ENCODE data around the gene ESRRA.

ESRRA gene

DNA sequence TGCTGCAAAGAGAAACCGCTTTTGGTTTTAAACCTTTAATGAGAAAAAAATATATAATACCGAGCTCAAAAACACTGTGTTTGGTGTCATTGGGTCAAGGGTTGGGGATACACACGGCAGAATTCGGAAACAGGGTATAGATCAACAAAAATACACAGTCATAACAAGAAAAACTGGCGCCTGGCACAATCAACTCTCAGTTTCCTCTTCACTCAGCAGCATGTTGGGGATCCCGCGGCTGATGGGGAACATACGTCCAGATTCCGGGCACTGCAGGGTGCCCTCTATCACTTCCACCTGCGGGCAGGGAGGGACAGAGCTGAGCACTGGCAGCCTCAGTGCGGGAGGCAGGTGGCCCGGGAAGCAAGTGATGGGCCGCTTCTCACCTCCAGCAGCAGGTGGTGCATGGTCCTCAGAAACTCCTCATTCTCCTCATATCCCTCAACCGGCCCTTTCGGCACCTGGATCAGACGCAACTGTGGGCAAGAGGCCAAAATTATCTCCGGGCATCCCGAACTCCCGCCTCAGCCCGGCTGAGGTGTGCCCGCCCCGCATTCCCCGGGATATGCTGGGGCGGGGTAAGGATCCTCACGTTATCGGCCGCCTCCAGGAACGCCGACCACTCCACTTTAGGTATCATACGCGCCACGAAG, 11.5 kb downstream of the ESRRA start:
- H2BK12ac ChIP-seq (ENCODE audit: low read length in 2 of 2) = peak overlapping the region in 1 of 2 experiments; percentile 23
- peak overlapping the region; percentile 98 for H3K9ac ChIP-seq (ENCODE audit: low read length)
- H2BK120ac ChIP-seq (ENCODE audit: low read depth, low read length) = peak overlapping the region; percentile 44
- peak overlapping the region; percentile 73 for H4K91ac ChIP-seq (ENCODE audit: low read length)
- peak overlapping the region; percentile 12 to 61 for H3K23ac ChIP-seq (ENCODE audit: low read length in 2 of 2)
- peak overlapping the region; percentile 95 for H4K8ac ChIP-seq (ENCODE audit: low read length)
- peaks cover 36 to 52% of the 10 kb centered on the region in 2 experiments for H3K36me3 ChIP-seq (ENCODE audit: control insufficient read depth in 1 of 2, insufficient read depth in 2 of 2, low read depth in 1 of 2, low read length in 2 of 2)
- DNase-seq = no peak
- H3K27ac ChIP-seq (ENCODE audit: low read length, poor library complexity, severe bottlenecking) = peak overlapping the region; percentile 91
- H3K14ac ChIP-seq (ENCODE audit: low read length in 2 of 2) = peak overlapping the region in 1 of 2 experiments; percentile 95
- peak overlapping the region; percentile 78 for H2AFZ ChIP-seq (ENCODE audit: low read depth, low read length)
- no peak overlapping the region for H2AK5ac ChIP-seq (ENCODE audit: low read length, severe bottlenecking)
- H3K79me1 ChIP-seq (replicated peaks; ENCODE audit: low read length, poor library complexity, severe bottlenecking) = peaks cover 36% of the 10 kb centered on the region
- H3K4me2 ChIP-seq (ENCODE audit: low read length, poor library complexity, severe bottlenecking) = peak overlapping the region; percentile 51
- H2BK15ac ChIP-seq (ENCODE audit: low read depth, poor library complexity, severe bottlenecking) = no peak overlapping the region
- no peaks in the 10 kb centered on the region for H3K9me3 ChIP-seq (ENCODE audit: control insufficient read depth, low read length)
- peaks cover 22% of the 10 kb centered on the region for H3K4me1 ChIP-seq (ENCODE audit: control insufficient read depth, insufficient read depth, low read depth, low read length)
- peak overlapping the region; percentile 84 to 90 for H3K4ac ChIP-seq (ENCODE audit: low read depth in 1 of 2, low read length in 2 of 2)
- 8% methylated on average over 30 of the region's 32 CpGs for WGBS
- H2BK5ac ChIP-seq (ENCODE audit: low read depth, low read length, poor library complexity, severe bottlenecking) = peak overlapping the region; percentile 93
- peak overlapping the region; percentile 89 to 92 for H3K4me3 ChIP-seq (ENCODE audit: insufficient read depth in 1 of 2, low read depth in 1 of 2, low read length in 2 of 2)
- peak overlapping the region; percentile 77 to 89 for H3K18ac ChIP-seq (ENCODE audit: low read depth in 1 of 2, low read length in 2 of 2)
- no peaks in the 10 kb centered on the region for H3K27me3 ChIP-seq (ENCODE audit: control insufficient read depth in 1 of 2, insufficient read depth in 1 of 2, low read length in 2 of 2)

DNA sequence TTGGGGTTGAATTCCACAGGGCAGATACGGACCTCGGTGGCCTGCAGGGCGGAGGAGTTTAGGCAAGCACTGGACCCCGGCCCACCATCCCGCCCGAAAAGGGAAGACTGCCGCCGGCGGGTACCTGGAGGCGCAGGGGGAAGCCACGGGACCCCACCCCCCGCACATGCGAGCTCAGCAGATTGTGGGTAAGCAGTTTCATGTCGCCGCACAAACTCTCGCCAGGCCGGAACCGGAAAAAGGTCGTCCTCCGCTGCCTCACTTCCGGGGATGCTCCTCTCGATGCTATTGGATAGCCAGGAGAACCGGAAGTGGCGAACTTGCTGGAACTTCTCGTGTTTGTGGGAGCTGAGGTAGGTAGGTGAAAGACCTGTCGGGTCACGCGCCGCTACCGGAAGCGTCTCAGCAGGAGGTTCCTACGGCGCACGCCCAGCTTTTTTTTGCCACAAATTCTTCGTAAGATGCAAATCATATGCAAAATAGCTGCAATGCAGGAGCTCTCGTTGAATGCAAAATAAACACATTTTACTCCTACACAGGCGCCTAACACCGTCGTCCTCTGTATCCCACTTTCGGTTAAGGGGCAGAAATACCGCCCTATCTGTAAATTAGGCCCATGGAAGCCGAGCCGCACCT, 12.1 kb downstream of the ESRRA start, which contains the start of gene TRMT112:
Gene TRMT112 (minus strand): TSS at position 235 of the 636 bp plus-strand sequence. CDS start 33 bp downstream, at position 202.
- peak within 1 kb of the TSS; percentile 43 to 99 for H3K14ac ChIP-seq (ENCODE audit: low read length in 2 of 2)
- H2AFZ ChIP-seq (ENCODE audit: low read depth, low read length) = peak within 1 kb of the TSS; percentile 78
- DNase-seq = peak; percentile 99
- peak within 1 kb of the TSS; percentile 94 to 97 for H3K4ac ChIP-seq (ENCODE audit: low read depth in 1 of 2, low read length in 2 of 2)
- H3K23ac ChIP-seq (ENCODE audit: low read length in 2 of 2) = peak within 1 kb of the TSS; percentile 12 to 61
- peak within 1 kb of the TSS; percentile 94 for H2BK15ac ChIP-seq (ENCODE audit: low read depth, poor library complexity, severe bottlenecking)
- peaks cover 36% of the 10 kb centered on the region for H3K79me1 ChIP-seq (replicated peaks; ENCODE audit: low read length, poor library complexity, severe bottlenecking)
- H2BK12ac ChIP-seq (ENCODE audit: low read length in 2 of 2) = peak within 1 kb of the TSS in 1 of 2 experiments; percentile 42
- H3K36me3 ChIP-seq (ENCODE audit: control insufficient read depth in 1 of 2, insufficient read depth in 2 of 2, low read depth in 1 of 2, low read length in 2 of 2) = peaks cover 41 to 54% of the 10 kb centered on the region in 2 experiments
- peak within 1 kb of the TSS; percentile 91 to 98 for H3K18ac ChIP-seq (ENCODE audit: low read depth in 1 of 2, low read length in 2 of 2)
- no peaks in the 10 kb centered on the region for H3K9me3 ChIP-seq (ENCODE audit: control insufficient read depth, low read length)
- peak within 1 kb of the TSS; percentile 95 for H4K8ac ChIP-seq (ENCODE audit: low read length)
- H3K27me3 ChIP-seq (ENCODE audit: control insufficient read depth in 1 of 2, insufficient read depth in 1 of 2, low read length in 2 of 2) = no peaks in the 10 kb centered on the region
- H3K4me1 ChIP-seq (ENCODE audit: control insufficient read depth, insufficient read depth, low read depth, low read length) = peaks cover 26% of the 10 kb centered on the region
- under 1% methylated on average over 43 of the region's 43 CpGs for WGBS
- peak within 1 kb of the TSS; percentile 62 for H2AK5ac ChIP-seq (ENCODE audit: low read length, severe bottlenecking)
- peak within 1 kb of the TSS; percentile 98 for H3K9ac ChIP-seq (ENCODE audit: low read length)
- peak within 1 kb of the TSS; percentile 89 to 92 for H3K4me3 ChIP-seq (ENCODE audit: insufficient read depth in 1 of 2, low read depth in 1 of 2, low read length in 2 of 2)
- peak within 1 kb of the TSS; percentile 74 for H3K4me2 ChIP-seq (ENCODE audit: low read length, poor library complexity, severe bottlenecking)
- H4K91ac ChIP-seq (ENCODE audit: low read length) = peak within 1 kb of the TSS; percentile 96
- peak within 1 kb of the TSS; percentile 86 for H2BK120ac ChIP-seq (ENCODE audit: low read depth, low read length)
- H3K27ac ChIP-seq (ENCODE audit: low read length, poor library complexity, severe bottlenecking) = peak within 1 kb of the TSS; percentile 97
- peak within 1 kb of the TSS; percentile 93 for H2BK5ac ChIP-seq (ENCODE audit: low read depth, low read length, poor library complexity, severe bottlenecking)

DNA sequence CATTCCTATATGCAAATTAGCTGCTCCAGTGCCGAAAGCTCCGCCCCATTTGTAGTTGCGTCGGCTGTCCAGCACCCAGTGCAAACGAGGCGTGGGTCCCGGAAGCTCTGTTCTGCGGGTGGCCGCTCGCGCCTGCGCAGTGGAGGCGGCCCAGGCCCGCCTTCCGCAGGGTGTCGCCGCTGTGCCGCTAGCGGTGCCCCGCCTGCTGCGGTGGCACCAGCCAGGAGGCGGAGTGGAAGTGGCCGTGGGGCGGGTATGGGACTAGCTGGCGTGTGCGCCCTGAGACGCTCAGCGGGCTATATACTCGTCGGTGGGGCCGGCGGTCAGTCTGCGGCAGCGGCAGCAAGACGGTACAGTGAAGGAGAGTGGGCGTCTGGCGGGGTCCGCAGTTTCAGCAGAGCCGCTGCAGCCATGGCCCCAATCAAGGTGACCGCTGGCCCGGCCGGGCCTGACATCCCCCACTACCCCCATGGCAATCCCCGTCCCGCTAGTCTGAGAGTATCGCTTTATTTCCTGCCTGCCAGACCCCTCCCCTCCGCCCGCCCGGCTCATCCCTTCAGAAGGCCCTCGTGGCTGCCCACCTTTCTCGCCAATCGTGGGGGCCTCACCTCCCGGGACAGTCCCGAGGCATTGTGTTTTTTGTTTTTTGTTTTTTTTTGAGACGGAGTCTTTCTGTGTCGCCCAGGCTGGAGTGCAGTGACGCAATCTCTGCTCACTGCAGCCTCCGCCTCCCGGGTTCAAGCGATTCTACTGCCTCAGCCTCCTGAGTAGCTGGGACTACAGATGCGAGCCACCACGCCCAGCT, 12.8 kb downstream of the ESRRA start, which contains the start of gene PRDX5:
Gene PRDX5 (plus strand): TSS at position 161 of the 805 bp plus-strand sequence. CDS start 95 bp downstream, at position 256.
- H3K23ac ChIP-seq (ENCODE audit: low read length in 2 of 2) = peak within 1 kb of the TSS; percentile 12 to 61
- peak within 1 kb of the TSS; percentile 89 to 92 for H3K4me3 ChIP-seq (ENCODE audit: insufficient read depth in 1 of 2, low read depth in 1 of 2, low read length in 2 of 2)
- no peaks in the 10 kb centered on the region for H3K9me3 ChIP-seq (ENCODE audit: control insufficient read depth, low read length)
- peak within 1 kb of the TSS; percentile 95 for H4K8ac ChIP-seq (ENCODE audit: low read length)
- peak within 1 kb of the TSS; percentile 96 for H4K91ac ChIP-seq (ENCODE audit: low read length)
- peak within 1 kb of the TSS; percentile 93 for H2BK5ac ChIP-seq (ENCODE audit: low read depth, low read length, poor library complexity, severe bottlenecking)
- peaks cover 33% of the 10 kb centered on the region for H3K4me1 ChIP-seq (ENCODE audit: control insufficient read depth, insufficient read depth, low read depth, low read length)
- peak within 1 kb of the TSS; percentile 74 for H3K4me2 ChIP-seq (ENCODE audit: low read length, poor library complexity, severe bottlenecking)
- peak within 1 kb of the TSS; percentile 97 for H3K27ac ChIP-seq (ENCODE audit: low read length, poor library complexity, severe bottlenecking)
- WGBS = under 1% methylated on average over 60 of the region's 61 CpGs
- H3K14ac ChIP-seq (ENCODE audit: low read length in 2 of 2) = peak within 1 kb of the TSS; percentile 43 to 99
- peak within 1 kb of the TSS; percentile 94 to 97 for H3K4ac ChIP-seq (ENCODE audit: low read depth in 1 of 2, low read length in 2 of 2)
- no peaks in the 10 kb centered on the region for H3K27me3 ChIP-seq (ENCODE audit: control insufficient read depth in 1 of 2, insufficient read depth in 1 of 2, low read length in 2 of 2)
- H3K9ac ChIP-seq (ENCODE audit: low read length) = peak within 1 kb of the TSS; percentile 98
- H2BK15ac ChIP-seq (ENCODE audit: low read depth, poor library complexity, severe bottlenecking) = peak within 1 kb of the TSS; percentile 94
- H3K18ac ChIP-seq (ENCODE audit: low read depth in 1 of 2, low read length in 2 of 2) = peak within 1 kb of the TSS; percentile 91 to 98
- H2AFZ ChIP-seq (ENCODE audit: low read depth, low read length) = peak within 1 kb of the TSS; percentile 78
- peak within 1 kb of the TSS; percentile 86 for H2BK120ac ChIP-seq (ENCODE audit: low read depth, low read length)
- peak; percentile 97 for DNase-seq
- H2AK5ac ChIP-seq (ENCODE audit: low read length, severe bottlenecking) = peak within 1 kb of the TSS; percentile 62
- peaks cover 48 to 56% of the 10 kb centered on the region in 2 experiments for H3K36me3 ChIP-seq (ENCODE audit: control insufficient read depth in 1 of 2, insufficient read depth in 2 of 2, low read depth in 1 of 2, low read length in 2 of 2)
- peak within 1 kb of the TSS; percentile 18 to 42 for H2BK12ac ChIP-seq (ENCODE audit: low read length in 2 of 2)
- peaks cover 29% of the 10 kb centered on the region for H3K79me1 ChIP-seq (replicated peaks; ENCODE audit: low read length, poor library complexity, severe bottlenecking)

All from mesenchymal stem cell (in vitro differentiated cells and primary cell).